ENCODE measurements around the gene PRSS8. TPM values are rescaled to one million over a fixed set of nuclear protein-coding genes. Genes with fewer than 3 reads are reported as not detected.

The PRSS8 gene
- total RNA-seq, 3 donors from 2014 or later (not counting 1 experiment from before 2014, with no cell fraction given), result not detected

- no peak for DNase-seq
- H3K27ac Mint-ChIP-seq, result peak overlapping the region in 1 of 2 donors; percentile 49
- H3K36me3 Mint-ChIP-seq, result no peaks in the 10 kb centered on the region
- intact Hi-C loops (cut with micrococcal nuclease), result no loop called here
- Histone ChIP-seq H3K9me3 (ENCODE audit: control insufficient read depth, insufficient read depth, low read length) (no peaks in the 10 kb centered on the region), H3K27ac (ENCODE audit: low read length) (no peak overlapping the region), H3K4me1 (ENCODE audit: control insufficient read depth, insufficient read depth, low read length) (peaks cover 38% of the 10 kb centered on the region), H3K4me3 (ENCODE audit: low read length) (no peak overlapping the region), H3K27me3 (ENCODE audit: control insufficient read depth, insufficient read depth, low read length) (no peaks in the 10 kb centered on the region), H3K36me3 (ENCODE audit: control insufficient read depth, insufficient read depth, low read length) (peaks cover 56% of the 10 kb centered on the region)
- no peak for ATAC-seq
- H3K9me3 Mint-ChIP-seq, result no peaks in the 10 kb centered on the region
- WGBS (ENCODE audit: insufficient coverage), result 97% methylated on average over 13 of the region's 13 CpGs
- TF ChIP-seq, protein P1, sequence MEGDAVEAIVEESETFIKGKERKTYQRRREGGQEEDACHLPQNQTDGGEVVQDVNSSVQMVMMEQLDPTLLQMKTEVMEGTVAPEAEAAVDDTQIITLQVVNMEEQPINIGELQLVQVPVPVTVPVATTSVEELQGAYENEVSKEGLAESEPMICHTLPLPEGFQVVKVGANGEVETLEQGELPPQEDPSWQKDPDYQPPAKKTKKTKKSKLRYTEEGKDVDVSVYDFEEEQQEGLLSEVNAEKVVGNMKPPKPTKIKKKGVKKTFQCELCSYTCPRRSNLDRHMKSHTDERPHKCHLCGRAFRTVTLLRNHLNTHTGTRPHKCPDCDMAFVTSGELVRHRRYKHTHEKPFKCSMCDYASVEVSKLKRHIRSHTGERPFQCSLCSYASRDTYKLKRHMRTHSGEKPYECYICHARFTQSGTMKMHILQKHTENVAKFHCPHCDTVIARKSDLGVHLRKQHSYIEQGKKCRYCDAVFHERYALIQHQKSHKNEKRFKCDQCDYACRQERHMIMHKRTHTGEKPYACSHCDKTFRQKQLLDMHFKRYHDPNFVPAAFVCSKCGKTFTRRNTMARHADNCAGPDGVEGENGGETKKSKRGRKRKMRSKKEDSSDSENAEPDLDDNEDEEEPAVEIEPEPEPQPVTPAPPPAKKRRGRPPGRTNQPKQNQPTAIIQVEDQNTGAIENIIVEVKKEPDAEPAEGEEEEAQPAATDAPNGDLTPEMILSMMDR (IDR thresholded peaks at IDR 0.05), result no peak
- no peaks in the 10 kb centered on the region for H3K27me3 Mint-ChIP-seq (ENCODE audit: low read depth in 2 of 2)
- H3K4me1 Mint-ChIP-seq, result peaks cover 0 to 8% of the 10 kb centered on the region in 2 donors
- H3K4me3 Mint-ChIP-seq, result no peak overlapping the region
Measured at GRCh38 chr16:31127182-31127581, 8.3 kb downstream of the PRSS8 start.

DNA sequence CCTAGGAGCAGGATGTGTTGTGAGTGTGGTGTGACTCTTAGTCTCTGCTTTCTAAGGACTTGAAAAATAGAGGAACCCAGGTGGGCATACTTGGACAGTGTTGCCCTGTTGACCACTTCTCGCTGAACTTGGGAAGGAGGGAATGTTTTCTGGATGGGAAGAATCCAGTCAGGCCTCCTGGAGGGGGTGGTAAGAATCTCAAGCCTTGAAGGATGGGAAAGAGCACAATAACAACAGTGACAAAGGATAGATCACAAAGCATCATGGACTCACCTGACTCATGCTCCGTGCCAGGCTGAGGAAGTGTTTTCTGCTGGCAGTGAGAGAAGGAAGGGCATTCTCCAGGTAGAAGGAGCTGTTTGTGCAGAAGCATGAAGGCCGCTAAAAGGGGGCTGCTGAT lies 9.7 kb downstream of the PRSS8 start:
- peaks cover 38% of the 10 kb centered on the region for H3K4me1 ChIP-seq (ENCODE audit: control insufficient read depth, insufficient read depth, low read length)
- intact Hi-C loops (cut with micrococcal nuclease), result no loop called here
- peak overlapping the region in 1 of 2 donors; percentile 59 for H3K27ac Mint-ChIP-seq

DNA sequence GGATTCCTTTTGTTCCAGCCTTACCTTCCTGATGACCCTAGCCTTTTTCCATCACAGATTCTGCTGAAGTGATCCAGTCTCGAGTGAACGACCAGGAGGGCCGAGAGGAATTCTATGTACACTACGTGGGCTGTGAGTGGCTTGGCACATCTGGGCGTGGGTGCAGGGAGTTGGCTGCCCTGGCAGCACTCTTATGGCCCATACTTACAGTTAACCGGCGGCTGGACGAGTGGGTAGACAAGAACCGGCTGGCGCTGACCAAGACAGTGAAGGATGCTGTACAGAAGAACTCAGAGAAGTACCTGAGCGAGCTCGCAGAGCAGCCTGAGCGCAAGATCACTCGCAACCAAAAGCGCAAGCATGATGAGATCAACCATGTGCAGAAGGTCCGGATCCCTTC lies 15.4 kb downstream of the PRSS8 start:
- H3K4me3 Mint-ChIP-seq, result no peak overlapping the region
- intact Hi-C loops (cut with micrococcal nuclease), result no loop called here
- H3K4me1 Mint-ChIP-seq, result peaks cover 12 to 13% of the 10 kb centered on the region in 2 donors
- Histone ChIP-seq H3K27ac (ENCODE audit: low read length) (no peak overlapping the region), H3K9me3 (ENCODE audit: control insufficient read depth, insufficient read depth, low read length) (no peaks in the 10 kb centered on the region), H3K4me1 (ENCODE audit: control insufficient read depth, insufficient read depth, low read length) (peaks cover 22% of the 10 kb centered on the region), H3K27me3 (ENCODE audit: control insufficient read depth, insufficient read depth, low read length) (no peaks in the 10 kb centered on the region), H3K36me3 (ENCODE audit: control insufficient read depth, insufficient read depth, low read length) (peaks cover 35% of the 10 kb centered on the region), H3K4me3 (ENCODE audit: low read length) (no peak overlapping the region)
- WGBS (ENCODE audit: insufficient coverage), result 97% methylated on average over 16 of the region's 16 CpGs
- H3K27me3 Mint-ChIP-seq (ENCODE audit: low read depth in 2 of 2), result no peaks in the 10 kb centered on the region
- DNase-seq (no peak), ATAC-seq (no peak)
- peaks cover 11% of the 10 kb centered on the region for H3K36me3 Mint-ChIP-seq
- no peaks in the 10 kb centered on the region for H3K9me3 Mint-ChIP-seq
- TF ChIP-seq, protein P1 (IDR thresholded peaks at IDR 0.05), result no peak
- peak overlapping the region in 1 of 2 donors; percentile 47 for H3K27ac Mint-ChIP-seq

More for the DNA sequence above, 9.7 kb downstream of the PRSS8 start:
- Mint-ChIP-seq H3K27me3 (ENCODE audit: low read depth in 2 of 2) (no peaks in the 10 kb centered on the region), H3K36me3 (peaks cover 3% of the 10 kb centered on the region), H3K4me3 (no peak overlapping the region), H3K4me1 (peaks cover 0 to 8% of the 10 kb centered on the region in 2 donors), H3K9me3 (no peaks in the 10 kb centered on the region)
- ATAC-seq (no peak), DNase-seq (no peak)
- H3K4me3 ChIP-seq (ENCODE audit: low read length), result no peak overlapping the region
- H3K36me3 ChIP-seq (ENCODE audit: control insufficient read depth, insufficient read depth, low read length), result peaks cover 56% of the 10 kb centered on the region
- H3K27ac ChIP-seq (ENCODE audit: low read length), result no peak overlapping the region
- TF ChIP-seq, protein P1 (IDR thresholded peaks at IDR 0.05), result no peak
- no peaks in the 10 kb centered on the region for H3K27me3 ChIP-seq (ENCODE audit: control insufficient read depth, insufficient read depth, low read length)
- H3K9me3 ChIP-seq (ENCODE audit: control insufficient read depth, insufficient read depth, low read length), result no peaks in the 10 kb centered on the region
- WGBS (ENCODE audit: insufficient coverage), result 94% methylated on average over 3 of the region's 3 CpGs

Measured in natural killer cell (primary cell).